ENCODE data around the gene SASH3.

DNA sequence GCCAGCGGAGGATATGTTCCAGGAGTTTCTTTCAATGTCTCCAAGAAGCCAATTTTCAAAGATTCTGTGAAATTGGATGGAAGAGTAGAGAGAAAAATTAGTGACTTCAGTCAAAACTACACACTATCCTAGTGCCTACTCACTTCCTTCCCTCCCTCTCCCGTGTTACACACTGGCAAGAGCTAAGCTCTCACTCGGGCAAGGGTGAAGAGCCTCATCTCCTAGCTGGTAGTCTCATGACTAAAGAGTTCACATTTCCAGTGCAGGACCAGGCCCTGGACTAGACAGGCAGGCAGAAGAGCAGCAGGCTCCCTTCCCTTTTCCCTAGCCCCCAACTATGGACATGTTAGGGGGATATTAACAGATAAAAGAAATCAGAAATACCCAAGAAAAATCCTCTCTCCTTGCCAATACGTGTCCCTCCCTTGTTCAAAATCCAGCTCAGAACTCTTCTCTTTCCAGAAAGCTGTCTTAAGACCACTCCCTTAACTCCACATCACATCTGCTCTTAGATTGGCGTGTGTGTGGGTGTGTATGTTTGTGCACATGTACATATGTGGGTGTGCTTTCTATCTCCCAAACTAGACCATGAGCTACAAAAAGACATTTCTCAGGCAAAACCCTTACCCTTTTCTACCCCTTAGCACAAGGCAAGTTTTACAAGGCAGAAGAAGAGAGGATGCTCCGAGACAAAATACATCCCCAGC, 34.1 kb downstream of the SASH3 start:
- TF ChIP-seq, protein P1, sequence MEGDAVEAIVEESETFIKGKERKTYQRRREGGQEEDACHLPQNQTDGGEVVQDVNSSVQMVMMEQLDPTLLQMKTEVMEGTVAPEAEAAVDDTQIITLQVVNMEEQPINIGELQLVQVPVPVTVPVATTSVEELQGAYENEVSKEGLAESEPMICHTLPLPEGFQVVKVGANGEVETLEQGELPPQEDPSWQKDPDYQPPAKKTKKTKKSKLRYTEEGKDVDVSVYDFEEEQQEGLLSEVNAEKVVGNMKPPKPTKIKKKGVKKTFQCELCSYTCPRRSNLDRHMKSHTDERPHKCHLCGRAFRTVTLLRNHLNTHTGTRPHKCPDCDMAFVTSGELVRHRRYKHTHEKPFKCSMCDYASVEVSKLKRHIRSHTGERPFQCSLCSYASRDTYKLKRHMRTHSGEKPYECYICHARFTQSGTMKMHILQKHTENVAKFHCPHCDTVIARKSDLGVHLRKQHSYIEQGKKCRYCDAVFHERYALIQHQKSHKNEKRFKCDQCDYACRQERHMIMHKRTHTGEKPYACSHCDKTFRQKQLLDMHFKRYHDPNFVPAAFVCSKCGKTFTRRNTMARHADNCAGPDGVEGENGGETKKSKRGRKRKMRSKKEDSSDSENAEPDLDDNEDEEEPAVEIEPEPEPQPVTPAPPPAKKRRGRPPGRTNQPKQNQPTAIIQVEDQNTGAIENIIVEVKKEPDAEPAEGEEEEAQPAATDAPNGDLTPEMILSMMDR (IDR thresholded peaks at IDR 0.05) = no peak
- no peak for TF ChIP-seq POLR2A (IDR thresholded peaks at IDR 0.05)
